ENCODE data around the gene PTPRCAP. TPM values are rescaled to one million over a fixed set of nuclear protein-coding genes. Genes with fewer than 3 reads are reported as not detected.

Gene PTPRCAP
- total and polyA plus RNA-seq, 2 donors from 2014 or later: 4.7 to 20.3 TPM

GRCh38 chr11:67441098-67441563, 3.6 kb upstream of the PTPRCAP start:
- intact Hi-C loops (cut with DNase I): no loop called here
- FAIRE-seq: no peak
- no peak overlapping the region for H3K4me3 ChIP-seq (ENCODE audit: low read length in 3 of 3)

GRCh38 chr11:67440229-67441097, 3.0 kb upstream of the PTPRCAP start:
- intact Hi-C loops (cut with DNase I): no loop called here
- H3K27me3 ChIP-seq (ENCODE audit: control insufficient read depth, insufficient read depth, low read length): no peaks in the 10 kb centered on the region
- H3K4me3 ChIP-seq (ENCODE audit: low read length in 3 of 3): no peak overlapping the region
- no peak overlapping the region for H3K9ac ChIP-seq (ENCODE audit: low read length in 3 of 3)
- TF ChIP-seq, protein P1, sequence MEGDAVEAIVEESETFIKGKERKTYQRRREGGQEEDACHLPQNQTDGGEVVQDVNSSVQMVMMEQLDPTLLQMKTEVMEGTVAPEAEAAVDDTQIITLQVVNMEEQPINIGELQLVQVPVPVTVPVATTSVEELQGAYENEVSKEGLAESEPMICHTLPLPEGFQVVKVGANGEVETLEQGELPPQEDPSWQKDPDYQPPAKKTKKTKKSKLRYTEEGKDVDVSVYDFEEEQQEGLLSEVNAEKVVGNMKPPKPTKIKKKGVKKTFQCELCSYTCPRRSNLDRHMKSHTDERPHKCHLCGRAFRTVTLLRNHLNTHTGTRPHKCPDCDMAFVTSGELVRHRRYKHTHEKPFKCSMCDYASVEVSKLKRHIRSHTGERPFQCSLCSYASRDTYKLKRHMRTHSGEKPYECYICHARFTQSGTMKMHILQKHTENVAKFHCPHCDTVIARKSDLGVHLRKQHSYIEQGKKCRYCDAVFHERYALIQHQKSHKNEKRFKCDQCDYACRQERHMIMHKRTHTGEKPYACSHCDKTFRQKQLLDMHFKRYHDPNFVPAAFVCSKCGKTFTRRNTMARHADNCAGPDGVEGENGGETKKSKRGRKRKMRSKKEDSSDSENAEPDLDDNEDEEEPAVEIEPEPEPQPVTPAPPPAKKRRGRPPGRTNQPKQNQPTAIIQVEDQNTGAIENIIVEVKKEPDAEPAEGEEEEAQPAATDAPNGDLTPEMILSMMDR (IDR thresholded peaks at IDR 0.05; ENCODE audit: borderline replicate concordance, extremely low read depth, insufficient read depth): no peak
- peaks cover 0 to 16% (median 0%) of the 10 kb centered on the region in 3 donors for H3K4me1 ChIP-seq (ENCODE audit: control insufficient read depth in 2 of 3, insufficient read depth in 2 of 3, low read depth in 1 of 3, low read length in 3 of 3)
- no peak overlapping the region for H3K27ac ChIP-seq (ENCODE audit: low read depth in 2 of 2, low read length in 2 of 2)
- H3K36me3 ChIP-seq (ENCODE audit: control insufficient read depth in 2 of 3, insufficient read depth in 3 of 3, low read length in 3 of 3): peaks cover 0 to 4% (median 0%) of the 10 kb centered on the region in 3 donors
- H3K9me3 ChIP-seq (ENCODE audit: control insufficient read depth in 2 of 3, insufficient read depth in 1 of 3, low read length in 3 of 3): no peaks in the 10 kb centered on the region
- FAIRE-seq: no peak
- no peak for DNase-seq

More at GRCh38 chr11:67441098-67441563, 3.6 kb upstream of the PTPRCAP start:
- peak in 1 of 5 donors; percentile 77 for DNase-seq
- no peaks in the 10 kb centered on the region for H3K9me3 ChIP-seq (ENCODE audit: control insufficient read depth in 2 of 3, insufficient read depth in 1 of 3, low read length in 3 of 3)
- peaks cover 0 to 4% (median 0%) of the 10 kb centered on the region in 3 donors for H3K36me3 ChIP-seq (ENCODE audit: control insufficient read depth in 2 of 3, insufficient read depth in 3 of 3, low read length in 3 of 3)
- no peak overlapping the region for H3K27ac ChIP-seq (ENCODE audit: low read depth in 2 of 2, low read length in 2 of 2)
- H3K4me1 ChIP-seq (ENCODE audit: control insufficient read depth in 2 of 3, insufficient read depth in 2 of 3, low read depth in 1 of 3, low read length in 3 of 3): peaks cover 0 to 16% (median 0%) of the 10 kb centered on the region in 3 donors
- no peaks in the 10 kb centered on the region for H3K27me3 ChIP-seq (ENCODE audit: control insufficient read depth, insufficient read depth, low read length)
- TF ChIP-seq, protein P1 (IDR thresholded peaks at IDR 0.05; ENCODE audit: borderline replicate concordance, extremely low read depth, insufficient read depth): no peak
- no peak overlapping the region for H3K9ac ChIP-seq (ENCODE audit: low read length in 3 of 3)

- FAIRE-seq (no peak), DNase-seq (peak in 1 of 5 donors; percentile 86)
- TF ChIP-seq, protein P1 (IDR thresholded peaks at IDR 0.05; ENCODE audit: borderline replicate concordance, extremely low read depth, insufficient read depth): no peak
- Histone ChIP-seq H3K27me3 (ENCODE audit: control insufficient read depth, insufficient read depth, low read length) (no peaks in the 10 kb centered on the region), H3K4me1 (ENCODE audit: control insufficient read depth in 2 of 3, insufficient read depth in 2 of 3, low read depth in 1 of 3, low read length in 3 of 3) (peaks cover 0 to 14% (median 0%) of the 10 kb centered on the region in 3 donors), H3K9ac (ENCODE audit: low read length in 3 of 3) (no peak overlapping the region), H3K4me3 (ENCODE audit: low read length in 3 of 3) (no peak overlapping the region), H3K27ac (ENCODE audit: low read depth in 2 of 2, low read length in 2 of 2) (no peak overlapping the region), H3K36me3 (ENCODE audit: control insufficient read depth in 2 of 3, insufficient read depth in 3 of 3, low read length in 3 of 3) (peaks cover 0 to 4% (median 0%) of the 10 kb centered on the region in 3 donors), H3K9me3 (ENCODE audit: control insufficient read depth in 2 of 3, insufficient read depth in 1 of 3, low read length in 3 of 3) (no peaks in the 10 kb centered on the region)
- intact Hi-C loops (cut with DNase I): no loop called here
Observed at GRCh38 chr11:67439321-67440228, 2.1 kb upstream of the PTPRCAP start.

All from kidney (tissue), 14 donors.